AG04450 (cell line): ENCODE results near the gene KNOP1. TPM values are rescaled to one million over a fixed set of nuclear protein-coding genes. Genes with fewer than 3 reads are reported as not detected.

Experiments used
- CTCF ChIA-PET: fragments of 300-600, 350-600 bp; formaldehyde crosslinking; extraction: SDS; loops from one replicate; lab custom pipeline; 2022; ENCODE audit warnings: antibody characterized with exemption, inconsistent platforms; lab: Charles Lee
- POLR2A ChIA-PET: fragments of 350-600 bp; formaldehyde crosslinking; extraction: SDS; loops from one replicate; lab custom pipeline; 2021; ENCODE audit warnings: antibody characterized with exemption, inconsistent platforms; lab: Yijun Ruan, JAX
- DNase-seq: peaks from one replicate; pipeline ENCODE4 v3.0.0-alpha.2; 2011; ENCODE audit warnings: low read depth, low spot score
- H3K27ac ChIP-seq: one replicate; pipeline ENCODE4 v1.5.1; 2012; ENCODE audit warnings: low read depth, low read length, control low read depth
- H3K27me3 ChIP-seq: one replicate; pipeline ENCODE4 v1.6.0; 2012; ENCODE audit warnings: low read length; ENCODE audit not compliant: control insufficient read depth, insufficient read depth
- H3K4me3 ChIP-seq: 2 replicates; pipeline ENCODE4 v1.5.1; 2011; ENCODE audit warnings: mild to moderate bottlenecking, low read depth, low read length, control low read depth
- H3K9me3 ChIP-seq: 2 replicates; pipeline ENCODE4 v1.5.1; 2012; ENCODE audit warnings: low read length; ENCODE audit not compliant: control insufficient read depth, insufficient read depth
- CTCF ChIP-seq: IDR thresholded peaks from 2 replicates; pipeline ENCODE4 v1.5.1; 2011; ENCODE audit warnings: low read depth, low read length, control low read depth, inconsistent platforms
- polyA plus RNA-seq: library from polyadenylated mRNA; depleted of rRNA; stranded (reverse); fragments of >200 nt; gene quantifications from 2 replicates; pipeline ENCODE4 v1.2.3, GENCODE V29; 2011

Gene KNOP1
- polyA plus RNA-seq, 1 experiment: 14.9 TPM

GRCh38 chr16:19699472-19699871 lies 18.6 kb downstream of the KNOP1 start:
- H3K27me3 ChIP-seq: no peaks in the 10 kb centered on the region
- CTCF ChIA-PET: interaction anchor here (0.6 to 2.2 kb wide), 2 partner anchors 101 to 208 kb away, joined by 3 to 5 read pairs; no protein-coding TSS in a partner anchor
- H3K9me3 ChIP-seq: no peaks in the 10 kb centered on the region; the same call in 1 of the 2 replicates
- POLR2A ChIA-PET: no interaction called here
- DNase-seq: no peak
- peak overlapping the region; percentile 31 for H3K27ac ChIP-seq
- no peak for TF ChIP-seq CTCF
- H3K4me3 ChIP-seq: no peak overlapping the region

GRCh38 chr16:19698480-19699465 lies 19.3 kb downstream of the KNOP1 start:
- TF ChIP-seq CTCF: no peak
- CTCF ChIA-PET: interaction anchor here (0.9 to 2.2 kb wide), 2 partner anchors 188 to 209 kb away, joined by 3 to 5 read pairs; no protein-coding TSS in a partner anchor

GRCh38 chr16:19697756-19698318 lies 20.2 kb downstream of the KNOP1 start:
- Histone ChIP-seq H3K4me3 (no peak overlapping the region), H3K27ac (no peak overlapping the region), H3K27me3 (no peaks in the 10 kb centered on the region), H3K9me3 (no peaks in the 10 kb centered on the region)
- TF ChIP-seq CTCF: no peak
- DNase-seq: no peak
- POLR2A ChIA-PET: no interaction called here
- CTCF ChIA-PET: interaction anchor here (3.1 kb wide), 1 partner anchor 189 kb away, joined by 9 read pairs; no protein-coding TSS in a partner anchor

More at GRCh38 chr16:19698480-19699465, 19.3 kb downstream of the KNOP1 start:
- Histone ChIP-seq H3K4me3 (no peak overlapping the region), H3K27me3 (no peaks in the 10 kb centered on the region), H3K27ac (peak overlapping the region; percentile 21), H3K9me3 (no peaks in the 10 kb centered on the region)
- POLR2A ChIA-PET: no interaction called here
- DNase-seq: no peak

- Histone ChIP-seq H3K9me3 (no peaks in the 10 kb centered on the region), H3K27ac (peak overlapping the region; percentile 65), H3K27me3 (no peaks in the 10 kb centered on the region), H3K4me3 (no peak overlapping the region)
- ChIA-PET POLR2A (interaction anchor here (1.4 kb wide), 1 partner anchor 142 kb away, joined by 6 read pairs; the partner anchor contains the start of gene VPS35L), CTCF (interaction anchor here (0.8 to 3.1 kb wide), 7 partner anchors 8 to 210 kb away, joined by 3 to 9 read pairs (median 3); no protein-coding TSS in a partner anchor)
- DNase-seq: no peak
- TF ChIP-seq CTCF: no peak
Observed at GRCh38 chr16:19696961-19697360, 21.1 kb downstream of the KNOP1 start.
